ENCODE measurements around the gene SNRPD1. TPM values are rescaled to one million over a fixed set of nuclear protein-coding genes. Genes with fewer than 3 reads are reported as not detected.
"Not testable (repeated sequence)": the region's sequence is repeated elsewhere in the genome, so short reads cannot be mapped to it uniquely, and the experiment has no call there.

The SNRPD1 gene
- total and polyA plus RNA-seq, 8 donors: 28.0 to 149 (median 137) TPM

GRCh38 chr18:21600526-21601410 lies 11.3 kb upstream of the SNRPD1 start, which contains the start of gene ESCO1:
Gene ESCO1, minus strand, starts transcription at chr18:21600704. Its CDS starts 25,861 bp downstream, at chr18:21574843.
- H3K4me1 ChIP-seq: peaks cover 6 to 51% of the 10 kb centered on the region in 2 donors
- no peaks in the 10 kb centered on the region for H3K27me3 ChIP-seq
- peak within 1 kb of the TSS; percentile 98 to 99 for H3K27ac ChIP-seq
- DNase-seq: peak; percentile 91 to 97 (median 97)
- peak within 1 kb of the TSS; percentile 88 to 91 for H3K4me3 ChIP-seq
- peak; percentile 90 to 98 for TF ChIP-seq CTCF (IDR thresholded peaks at IDR 0.05)
- no peaks in the 10 kb centered on the region for H3K36me3 ChIP-seq
- intact Hi-C loops (cut with DNase I): no loop called here
- H3K9me3 ChIP-seq: no peaks in the 10 kb centered on the region
- peak; percentile 91 for ATAC-seq

GRCh38 chr18:21602299-21602587 lies 9.9 kb upstream of the SNRPD1 start:
- peak overlapping the region in 1 of 2 donors; percentile 69 for H3K27ac ChIP-seq
- intact Hi-C loops (cut with DNase I): no loop called here
- ATAC-seq (no peak), DNase-seq (no peak)
- H3K4me1 ChIP-seq: peaks cover 6 to 46% of the 10 kb centered on the region in 2 donors
- no peak overlapping the region for H3K4me3 ChIP-seq
- no peaks in the 10 kb centered on the region for H3K27me3 ChIP-seq
- no peaks in the 10 kb centered on the region for H3K9me3 ChIP-seq
- TF ChIP-seq CTCF (IDR thresholded peaks at IDR 0.05): no peak
- H3K36me3 ChIP-seq: no peaks in the 10 kb centered on the region

- ATAC-seq (no peak), DNase-seq (peak in 1 of 4 donors; percentile 5)
- H3K4me3 ChIP-seq: no peak overlapping the region
- no peaks in the 10 kb centered on the region for H3K9me3 ChIP-seq
- H3K4me1 ChIP-seq: peaks cover 0 to 24% of the 10 kb centered on the region in 2 donors
- intact Hi-C loops (cut with DNase I): no loop called here
- no peak overlapping the region for H3K27ac ChIP-seq
- H3K27me3 ChIP-seq: no peaks in the 10 kb centered on the region
- no peaks in the 10 kb centered on the region for H3K36me3 ChIP-seq
- TF ChIP-seq CTCF (IDR thresholded peaks at IDR 0.05): no peak
Measured at GRCh38 chr18:21604671-21605070, 7.4 kb upstream of the SNRPD1 start.

GRCh38 chr18:21605213-21605612 lies 6.9 kb upstream of the SNRPD1 start:
- H3K36me3 ChIP-seq: no peaks in the 10 kb centered on the region
- intact Hi-C loops (cut with DNase I): no loop called here
- no peak for TF ChIP-seq CTCF (IDR thresholded peaks at IDR 0.05)
- H3K4me1 ChIP-seq: peaks cover 0 to 24% of the 10 kb centered on the region in 2 donors
- H3K27ac ChIP-seq: no peak overlapping the region
- no peaks in the 10 kb centered on the region for H3K9me3 ChIP-seq
- H3K27me3 ChIP-seq: no peaks in the 10 kb centered on the region
- peak in 1 of 4 donors; percentile 9 for DNase-seq
- no peak for ATAC-seq
- no peak overlapping the region for H3K4me3 ChIP-seq

- ATAC-seq (peak; percentile 4), DNase-seq (peak in 1 of 4 donors; percentile 19)
- Histone ChIP-seq H3K4me1 (peaks cover 7 to 29% of the 10 kb centered on the region in 2 donors), H3K27ac (peak overlapping the region; percentile 83 to 85), H3K4me3 (peak overlapping the region; percentile 75 to 94), H3K36me3 (peaks cover 0 to 18% of the 10 kb centered on the region in 2 donors)
- intact Hi-C loops (cut with DNase I); H3K9me3 ChIP-seq; H3K27me3 ChIP-seq: not testable (repeated sequence)
Measured at GRCh38 chr18:21611401-21612124, 551 bp upstream of the SNRPD1 start.

GRCh38 chr18:21621640-21622039 lies 9.5 kb downstream of the SNRPD1 start:
- H3K27ac ChIP-seq; H3K4me3 ChIP-seq; H3K4me1 ChIP-seq; H3K27me3 ChIP-seq; intact Hi-C loops (cut with DNase I); H3K9me3 ChIP-seq; DNase-seq; ATAC-seq: not testable (repeated sequence)
- H3K36me3 ChIP-seq: peaks cover 0 to 74% of the 10 kb centered on the region in 2 donors
